ENCODE data around the gene IDH1.
"Not testable (repeated sequence)": the region's sequence is repeated elsewhere in the genome, so short reads cannot be mapped to it uniquely, and the experiment has no call there.

Gene IDH1

DNA sequence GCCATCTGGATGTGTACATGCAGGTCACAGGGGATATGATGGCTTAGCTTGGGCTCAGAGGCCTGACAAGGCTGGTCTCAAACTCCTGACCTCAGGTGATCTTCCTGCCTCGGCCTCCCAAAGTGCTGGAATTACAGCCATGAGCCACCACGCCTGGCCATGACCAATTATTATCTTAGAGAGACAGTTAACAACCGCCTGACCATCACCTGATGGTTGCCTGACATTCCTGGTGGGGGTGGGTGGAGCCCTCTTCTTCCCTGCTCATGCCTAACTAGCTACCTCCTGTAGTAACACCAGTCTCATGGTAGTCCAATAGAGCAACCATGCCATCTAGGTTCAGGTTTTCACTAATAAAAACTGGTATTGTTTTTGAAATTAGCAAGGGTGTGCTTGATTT lies 33.0 kb downstream of the IDH1 start:
- not testable (repeated sequence) for DNase-seq (ENCODE audit: low read depth)

DNA sequence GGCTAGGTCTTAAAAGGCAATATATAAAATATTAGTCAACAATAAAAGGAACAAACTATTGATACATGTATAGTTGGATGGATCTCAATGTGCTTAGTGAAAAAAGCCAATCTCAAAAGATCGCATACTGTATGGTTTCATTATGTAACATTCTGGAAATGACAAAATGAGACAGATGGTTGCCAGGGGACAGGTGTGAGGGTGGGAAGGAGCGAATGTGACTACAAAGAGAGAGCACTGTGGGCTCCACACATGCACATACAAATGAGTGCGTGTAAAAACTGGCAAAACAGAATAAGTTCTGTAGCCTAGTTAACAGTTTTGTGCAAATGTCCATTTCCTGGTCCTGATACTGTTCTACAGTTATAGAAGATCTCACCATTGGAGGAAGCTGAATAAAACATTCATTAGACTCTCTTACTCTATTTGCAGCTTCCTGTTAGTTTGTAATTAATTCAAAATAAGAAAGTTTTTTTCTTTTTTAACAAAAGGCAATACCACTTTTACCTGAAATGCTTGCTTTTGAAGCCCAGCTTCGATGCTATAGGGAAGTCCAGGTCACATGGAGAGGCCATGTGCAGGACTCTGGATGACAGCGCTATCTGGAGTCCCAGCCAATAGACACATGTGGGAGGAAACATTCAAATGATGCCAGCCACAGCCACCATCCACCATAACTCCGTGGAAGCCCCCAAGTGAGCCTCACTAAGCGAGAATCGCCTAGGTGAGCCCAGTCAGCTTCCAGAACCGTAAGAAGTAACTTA lies 44.0 kb downstream of the IDH1 start:
- DNase-seq (ENCODE audit: low read depth): no peak

DNA sequence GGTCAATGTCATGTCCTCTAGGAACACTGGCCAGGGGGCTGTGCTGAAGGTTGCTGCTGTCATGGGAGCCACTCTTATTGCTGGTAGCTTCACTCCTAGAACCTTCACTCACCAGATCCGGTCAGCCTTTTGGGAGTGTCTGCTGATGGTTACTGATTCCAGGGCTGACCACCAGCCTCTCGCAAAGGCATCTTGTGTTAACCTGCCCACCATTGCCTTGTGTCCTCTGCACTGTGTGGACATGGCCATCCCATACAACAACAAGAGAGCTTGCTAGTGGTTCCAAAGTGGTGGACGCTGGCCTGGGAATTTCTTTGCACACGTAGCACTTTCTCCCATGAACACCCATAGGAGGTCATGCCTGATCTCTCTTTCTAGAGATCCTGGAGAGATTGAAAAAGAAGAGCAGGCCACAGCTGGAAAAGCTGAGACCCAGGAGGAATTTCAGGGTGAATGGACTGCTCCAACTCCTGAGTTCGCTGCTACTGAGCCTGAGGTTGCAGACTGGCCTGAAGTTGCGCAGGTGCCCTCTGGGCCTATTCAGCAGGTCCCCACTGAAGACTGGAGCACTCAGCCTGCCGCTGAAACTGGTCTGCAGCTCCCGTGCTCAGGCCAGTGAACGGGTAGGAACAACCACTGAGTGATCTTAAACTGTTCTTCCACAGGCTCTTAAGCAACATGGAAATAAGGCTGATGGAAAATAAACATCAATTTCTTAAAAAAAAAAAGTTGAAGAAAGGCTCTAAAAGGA lies 46.4 kb downstream of the IDH1 start:
- DNase-seq (ENCODE audit: low read depth): no peak

DNA sequence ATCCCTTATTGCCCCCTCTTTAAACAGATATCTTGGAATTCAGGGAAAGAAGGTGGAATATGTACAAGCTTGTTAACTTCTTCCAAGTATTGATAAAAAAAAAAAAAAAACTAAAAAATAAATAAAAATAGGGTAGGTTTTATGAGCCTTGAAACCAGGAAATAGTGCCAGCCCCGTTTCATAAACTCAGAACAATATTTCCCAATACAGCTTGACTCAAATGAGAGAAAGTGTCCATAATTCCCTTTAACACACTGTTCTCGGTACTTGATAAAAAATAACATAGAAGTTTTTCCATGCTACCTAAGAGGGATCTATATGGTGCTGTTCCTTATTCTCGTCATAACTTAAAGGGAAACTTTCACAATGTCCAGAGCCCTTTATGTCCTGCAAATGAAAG lies 47.1 kb downstream of the IDH1 start:
- DNase-seq (ENCODE audit: low read depth): no peak

DNA sequence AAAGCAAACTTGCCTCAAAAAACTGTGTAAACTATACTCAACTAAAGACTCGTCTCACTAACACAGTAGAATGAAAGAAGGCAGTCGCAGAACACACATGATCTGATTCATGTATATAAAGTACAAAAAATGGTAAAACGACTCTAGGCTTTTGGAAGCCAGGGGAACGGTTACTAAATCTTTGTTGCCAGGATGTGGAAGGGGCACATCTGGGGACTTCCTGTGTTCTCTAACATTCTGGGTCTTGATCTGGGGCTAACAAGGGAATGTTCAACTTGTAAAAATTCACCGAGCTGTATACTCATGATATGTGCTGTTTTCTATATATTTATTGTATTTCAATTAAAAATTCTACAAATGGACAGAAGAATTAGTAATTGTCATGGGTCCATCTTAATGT lies 50.7 kb downstream of the IDH1 start:
- DNase-seq (ENCODE audit: low read depth): no peak

DNA sequence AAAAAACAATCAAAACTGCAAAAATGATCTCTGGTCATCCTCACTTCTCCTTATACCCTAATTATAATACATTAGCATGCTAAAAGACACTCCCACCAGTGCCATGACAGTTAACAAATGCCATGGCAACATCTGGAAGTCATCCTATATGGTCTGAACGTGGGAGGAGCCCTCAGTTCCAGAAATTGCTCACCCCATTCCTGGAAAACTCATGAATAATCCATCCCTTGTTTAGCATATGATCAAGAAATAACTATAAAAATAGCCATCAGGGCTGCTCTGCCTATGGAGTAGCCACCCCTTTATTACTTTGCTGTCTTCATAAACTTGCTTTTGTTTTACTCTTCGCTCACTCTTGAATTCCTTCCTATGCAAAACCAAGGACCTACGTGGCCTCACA lies 59.3 kb downstream of the IDH1 start:
- no peak for DNase-seq (ENCODE audit: low read depth)

DNA sequence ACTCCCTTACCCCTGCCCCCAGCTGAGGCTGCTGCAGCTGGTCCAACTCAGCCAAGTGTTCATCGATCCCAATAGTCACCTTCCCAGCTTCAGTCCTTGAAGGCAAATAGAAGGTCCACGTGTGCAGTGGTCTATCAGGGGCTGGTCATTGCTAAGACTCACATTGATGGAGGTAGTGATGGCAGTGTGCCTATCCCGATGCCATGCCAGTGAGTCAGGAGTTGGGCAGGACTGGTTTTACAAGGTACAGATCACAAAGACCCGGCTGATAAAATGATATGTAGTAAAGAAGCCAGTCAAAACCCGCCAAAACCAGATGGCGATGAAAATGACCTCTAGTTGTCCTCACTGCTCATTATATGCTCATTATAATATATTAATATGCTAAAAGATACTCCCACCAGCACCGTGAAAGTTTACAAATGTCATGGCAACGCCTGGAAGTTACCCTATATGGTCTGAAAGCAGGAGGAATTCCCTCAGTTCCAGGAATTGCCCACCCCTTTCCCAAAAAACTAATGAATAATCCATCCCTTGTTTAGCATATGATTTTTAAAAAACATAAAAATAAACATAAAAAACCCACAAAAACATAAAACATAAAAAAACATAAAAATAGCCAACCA lies 62.1 kb downstream of the IDH1 start:
- DNase-seq (ENCODE audit: low read depth): no peak

DNA sequence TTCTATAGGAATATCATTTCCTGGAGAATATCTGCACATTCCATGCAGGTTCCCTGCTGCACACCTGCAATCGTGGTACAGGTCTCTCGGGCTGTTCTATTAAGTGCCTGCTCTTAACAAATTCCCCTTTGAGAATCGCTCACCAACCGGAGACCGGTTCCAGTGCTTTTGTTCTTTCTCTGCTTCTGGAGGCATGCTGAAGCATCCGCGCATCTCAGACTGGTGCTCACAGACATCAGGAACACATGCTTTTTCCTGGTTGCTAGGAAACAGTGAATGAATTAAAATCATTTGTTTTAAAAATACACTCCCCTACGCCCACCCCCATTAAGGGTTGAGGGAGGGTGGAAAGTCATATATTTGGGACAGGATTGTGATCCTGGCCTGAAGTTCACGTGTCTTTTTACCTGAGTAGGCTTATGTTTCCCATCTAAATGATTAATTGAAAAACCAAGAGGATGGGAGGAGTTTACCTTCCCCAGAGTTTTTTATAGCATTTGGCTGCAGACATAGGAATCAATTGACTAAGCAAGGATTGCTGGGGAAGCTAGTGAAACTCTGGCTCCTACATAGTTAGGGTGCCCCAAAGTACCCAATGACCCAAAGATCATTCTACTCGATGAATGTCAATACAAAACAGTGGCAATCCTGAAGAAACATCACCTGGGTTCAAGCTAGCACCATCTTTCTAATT lies 64.9 kb downstream of the IDH1 start, which contains the start of gene C2orf80:
Gene C2orf80 (minus strand): TSS at position 221 of the 694 bp plus-strand sequence. CDS start 3,044 bp downstream, outside the sequence.
- DNase-seq (ENCODE audit: low read depth): no peak

DNA sequence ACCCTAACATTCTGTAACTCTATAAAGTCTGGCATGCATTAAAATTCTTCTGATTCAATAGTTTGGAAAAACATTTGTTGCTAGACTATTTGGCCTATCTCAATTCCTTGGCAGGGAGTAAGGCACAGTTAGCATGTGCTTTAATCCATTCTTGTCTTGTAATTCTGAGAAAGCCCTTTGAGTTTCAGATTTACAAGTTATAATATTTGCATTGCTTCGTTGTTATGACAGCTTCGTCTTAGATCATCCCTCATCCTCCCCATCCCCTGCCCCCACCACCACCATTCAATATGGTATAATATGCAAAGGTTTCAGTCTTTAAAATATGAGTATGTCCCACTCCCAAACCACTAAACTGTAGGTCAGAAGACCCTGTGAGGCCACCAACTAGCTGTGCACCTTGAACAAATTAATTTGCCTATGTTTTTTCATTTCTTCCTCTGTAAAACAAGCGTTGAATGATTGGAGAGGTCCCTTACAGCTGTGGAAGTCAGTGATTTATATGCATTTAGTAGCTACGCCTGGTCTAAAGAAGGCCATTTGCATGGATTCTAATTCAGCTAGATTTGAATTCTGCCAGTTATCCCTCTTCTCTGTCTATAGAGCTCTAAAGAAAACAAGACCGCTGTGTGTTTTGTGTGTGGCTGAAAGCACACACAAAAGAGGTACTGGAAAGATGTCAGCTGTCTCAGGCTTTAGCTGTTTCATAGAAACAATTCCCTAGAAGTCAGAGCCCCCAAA lies 65.6 kb downstream of the IDH1 start:
- DNase-seq (ENCODE audit: low read depth): no peak

DNA sequence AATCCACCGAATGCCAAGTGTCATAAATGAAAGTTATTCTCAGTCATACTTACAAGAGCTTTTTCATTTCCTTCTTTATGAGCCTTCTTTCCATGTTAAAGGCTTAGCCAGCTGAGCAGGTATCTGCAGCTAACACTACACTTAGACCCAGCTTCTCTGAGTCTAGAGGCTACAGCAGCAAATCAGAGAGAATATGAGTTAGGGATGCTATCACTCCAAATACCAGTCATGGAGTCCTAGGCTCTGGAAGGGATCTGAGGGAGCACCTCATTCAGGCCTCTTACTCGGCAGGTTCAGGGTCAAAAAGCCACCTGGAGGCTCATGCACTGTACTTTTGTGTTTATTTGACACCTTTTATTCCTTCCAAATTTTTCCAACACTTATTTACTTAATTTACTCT lies 68.0 kb downstream of the IDH1 start:
- DNase-seq (ENCODE audit: low read depth): no peak

DNA sequence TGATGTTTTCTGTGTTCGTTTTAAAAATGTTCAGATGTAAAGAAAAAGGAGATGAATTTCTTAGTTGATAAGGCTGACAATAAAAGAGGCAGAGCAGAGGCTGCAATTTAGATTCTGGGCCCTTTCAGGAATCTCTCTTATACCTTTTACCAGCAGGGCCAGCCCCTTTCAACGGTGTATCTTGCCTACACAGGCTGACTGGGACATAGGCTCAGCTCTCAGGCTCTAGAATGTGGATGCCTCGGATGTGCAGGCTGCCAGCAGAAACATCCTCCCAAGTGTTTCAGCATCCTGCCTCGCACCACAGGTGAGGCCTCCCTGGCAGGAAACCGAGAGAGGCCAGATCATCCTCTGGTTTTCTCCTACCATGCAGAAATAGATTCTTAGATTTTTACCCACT lies 68.4 kb downstream of the IDH1 start:
- no peak for DNase-seq (ENCODE audit: low read depth)

Data from stimulated activated CD8-positive, alpha-beta memory T cell treated with anti-CD3 and anti-CD28 coated beads, Interleukin-4, amount 100 ng/mL, for 24 hours (primary cell).